SK-N-SH (cell line): ENCODE data around the gene ARHGDIG. TPM values are rescaled to one million over a fixed set of nuclear protein-coding genes. Genes with fewer than 3 reads are reported as not detected.

ENCODE experiments used
- CTCF ChIA-PET: fragments of 300-600, 350-600 bp; formaldehyde crosslinking; extraction: SDS; loops from one replicate; lab custom pipeline; 2021; lab: Yijun Ruan, JAX
- POLR2A ChIA-PET: fragments of 350-600 bp; sonication (Branson Sonifier 250); formaldehyde crosslinking; extraction: SDS; loops from one replicate; lab custom pipeline; 2020; ENCODE audit warnings: antibody characterized with exemption, inconsistent platforms; lab: Yijun Ruan, JAX
- DNase-seq: peaks from one replicate; pipeline ENCODE4 v3.0.0; 2012
- H2AFZ ChIP-seq: fragments of 200-600 bp; sonication (generic); 2 replicates; pipeline ENCODE4 v1.8.1; 2016; ENCODE audit warnings: antibody characterized with exemption, mild to moderate bottlenecking, low read depth
- H3F3A ChIP-seq: fragments of 200-600 bp; sonication (generic); replicated peaks from 2 replicates; pipeline ENCODE3; 2016; ENCODE audit warnings: antibody characterized with exemption, mild to moderate bottlenecking; ENCODE audit not compliant: insufficient read depth
- H3K27ac ChIP-seq, 2 experiments: fragments of 200-500 bp in 1 of 2; fragments of 200-600 bp in 1 of 2; sonication (Bioruptor generic) in 1 of 2; sonication (generic), shearing (Covaris generic) in 1 of 2; 2 replicates each; pipeline versions ENCODE4 v1.5.1 to v1.6.1; 2014 to 2016; ENCODE audit warnings: low read depth in 2 of 2, inconsistent platforms in 1 of 2, low read length in 1 of 2, mild to moderate bottlenecking in 1 of 2, mixed read lengths in 1 of 2
- H3K27me3 ChIP-seq: fragments of 200-600 bp; sonication (generic), shearing (Covaris generic); 2 replicates; pipeline ENCODE4 v1.6.1; 2016; ENCODE audit warnings: mixed run types; ENCODE audit not compliant: insufficient read depth
- H3K36me3 ChIP-seq, 2 experiments: fragments of 200-500 bp in 1 of 2; fragments of 200-600 bp in 1 of 2; sonication (Bioruptor generic) in 1 of 2; sonication (generic) in 1 of 2; replicated peaks in 1 of 2; 2 replicates each; pipeline versions ENCODE3 to v1.5.1; 2014 to 2016; ENCODE audit warnings: low read length in 1 of 2, mild to moderate bottlenecking in 1 of 2; ENCODE audit not compliant: insufficient read depth in 2 of 2, control insufficient read depth in 1 of 2
- H3K4me1 ChIP-seq, 2 experiments: fragments of 200-500 bp in 1 of 2; fragments of 200-600 bp in 1 of 2; sonication (Bioruptor generic) in 1 of 2; sonication (generic), shearing (Covaris generic) in 1 of 2; 2 replicates each; pipeline versions ENCODE4 v1.5.1 to v1.6.1; 2014 to 2016; ENCODE audit warnings: low read depth in 1 of 2, low read length in 1 of 2, mixed run types in 1 of 2; ENCODE audit not compliant: insufficient read depth in 2 of 2, control insufficient read depth in 1 of 2
- H3K4me2 ChIP-seq: fragments of 200-600 bp; sonication (generic), shearing (Covaris generic); 2 replicates; pipeline ENCODE4 v1.6.1; 2017; ENCODE audit warnings: mixed run types
- H3K4me3 ChIP-seq, 2 experiments: fragments of 200-500 bp in 1 of 2; fragments of 200-600 bp in 1 of 2; sonication (Bioruptor generic) in 1 of 2; sonication (generic), shearing (Covaris generic) in 1 of 2; 2 replicates each; pipeline versions ENCODE4 v1.5.1 to v1.8.1; 2014 to 2016; ENCODE audit warnings: low read depth in 2 of 2, inconsistent platforms in 1 of 2, low read length in 1 of 2, mild to moderate bottlenecking in 1 of 2, mixed read lengths in 1 of 2, moderate library complexity in 1 of 2
- H3K79me2 ChIP-seq: fragments of 200-600 bp; sonication (generic); 2 replicates; pipeline ENCODE4 v1.8.1; 2017; ENCODE audit warnings: mild to moderate bottlenecking; ENCODE audit not compliant: insufficient read depth
- H3K9ac ChIP-seq: fragments of 200-600 bp; sonication (generic); 2 replicates; pipeline ENCODE4 v1.6.1; 2017; ENCODE audit warnings: mixed run types
- H3K9me2 ChIP-seq: fragments of 200-600 bp; sonication (generic); 2 replicates; pipeline ENCODE4 v1.6.1; 2017; ENCODE audit warnings: mixed run types
- H3K9me3 ChIP-seq: fragments of 200-600 bp; sonication (generic); 2 replicates; pipeline ENCODE4 v1.6.1; 2017; ENCODE audit warnings: mixed run types, mild to moderate bottlenecking, moderate library complexity
- H4K20me1 ChIP-seq: fragments of 200-600 bp; sonication (generic); 2 replicates; pipeline ENCODE4 v1.6.1; 2017; ENCODE audit warnings: mild to moderate bottlenecking, mixed run types; ENCODE audit not compliant: insufficient read depth
- CHD2 ChIP-seq: fragments of 150-350 bp; IDR thresholded peaks from 2 replicates; pipeline ENCODE4 v1.6.1; 2018; ENCODE audit warnings: low read length; ENCODE audit not compliant: partially characterized antibody
- ELF1 ChIP-seq: IDR thresholded peaks from 2 replicates; pipeline ENCODE4 v1.4.0; 2012
- FOSL2 ChIP-seq: IDR thresholded peaks from 2 replicates; pipeline ENCODE4 v1.4.0; 2012; ENCODE audit warnings: low read depth, mild to moderate bottlenecking, moderate library complexity, borderline replicate concordance
- GABPA ChIP-seq: IDR thresholded peaks from 2 replicates; pipeline ENCODE4 v1.4.0; 2012; ENCODE audit warnings: low read depth, mild to moderate bottlenecking
- GATA2 ChIP-seq: sonication (generic); formaldehyde crosslinking; IDR thresholded peaks from 2 replicates; pipeline ENCODE4 v1.5.0; 2020; ENCODE audit warnings: mild to moderate bottlenecking, missing genetic modification reagents
- NFIC ChIP-seq: IDR thresholded peaks from 2 replicates; pipeline ENCODE4 v1.4.0; 2012; ENCODE audit warnings: borderline replicate concordance
- NRF1 ChIP-seq: IDR thresholded peaks from 2 replicates; pipeline ENCODE4 v1.6.1; 2012; ENCODE audit warnings: low read depth, mild to moderate bottlenecking, low read length
- POLR2AphosphoS5 ChIP-seq: IDR thresholded peaks from 2 replicates; pipeline ENCODE4 v1.6.1; 2012; ENCODE audit warnings: low read depth, low read length
- RAD21 ChIP-seq: IDR thresholded peaks from 2 replicates; pipeline ENCODE4 v1.6.1; 2012; ENCODE audit warnings: mild to moderate bottlenecking, low read length
- RXRA ChIP-seq: IDR thresholded peaks from 2 replicates; pipeline ENCODE4 v1.4.0; 2012; ENCODE audit warnings: low read depth, mild to moderate bottlenecking, borderline replicate concordance
- SIN3A ChIP-seq: IDR thresholded peaks from 2 replicates; pipeline ENCODE4 v1.6.1; 2012; ENCODE audit warnings: low read depth, mild to moderate bottlenecking, low read length, moderate library complexity, borderline replicate concordance
- TAF1 ChIP-seq: IDR thresholded peaks from 2 replicates; pipeline ENCODE4 v1.6.1; 2012; ENCODE audit warnings: low read depth, mild to moderate bottlenecking, low read length, moderate library complexity, borderline replicate concordance
- TCF12 ChIP-seq: IDR thresholded peaks from 2 replicates; pipeline ENCODE4 v1.4.0; 2012
- TEAD4 ChIP-seq: IDR thresholded peaks from 2 replicates; pipeline ENCODE4 v1.4.0; 2012; ENCODE audit warnings: mild to moderate bottlenecking, borderline replicate concordance; ENCODE audit not compliant: insufficient read depth
- YY1 ChIP-seq: IDR thresholded peaks from 2 replicates; pipeline ENCODE4 v1.4.0; 2012; ENCODE audit warnings: low read depth, mild to moderate bottlenecking
- WGBS: methylation state at CpG from one replicate; pipeline ENCODE4 v1.1.6; 2017; ENCODE audit warnings: low lambda C conversion rate; 5-methylcytosine and 5-hydroxymethylcytosine counted together
- polyA plus RNA-seq, 3 experiments: library from polyadenylated mRNA; depleted of rRNA; stranded (reverse); fragments of >200 nt; gene quantifications; 2 replicates each; pipeline ENCODE4 v1.2.3, GENCODE V29; 2012
- TF ChIP-seq, protein P1 (sequence below): IDR thresholded peaks from 2 replicates; pipeline ENCODE4 v1.4.0; 2012; ENCODE audit warnings: low read depth, borderline replicate concordance
- TF ChIP-seq, protein P2 (sequence below): IDR thresholded peaks from 2 replicates; pipeline ENCODE4; 2012
- TF ChIP-seq, protein P3 (sequence below): fragments of 150-350 bp; IDR thresholded peaks from 2 replicates; pipeline ENCODE4 v1.6.1; 2016; ENCODE audit warnings: mild to moderate bottlenecking, low read depth, low read length
- TF ChIP-seq, protein P4 (sequence below): IDR thresholded peaks from 2 replicates; pipeline ENCODE4 v1.4.0; 2012; ENCODE audit warnings: low read depth, borderline replicate concordance
- TF ChIP-seq, protein P5 (sequence below): fragments of 200-600 bp; sonication (generic); IDR thresholded peaks from 2 replicates; pipeline ENCODE4 v1.6.1; 2017; ENCODE audit warnings: antibody characterized with exemption, mild to moderate bottlenecking, moderate library complexity

Gene ARHGDIG
- polyA plus RNA-seq, 1 of the 3 experiments (the other 2 are of a cell fraction), result 4.8 TPM

DNA sequence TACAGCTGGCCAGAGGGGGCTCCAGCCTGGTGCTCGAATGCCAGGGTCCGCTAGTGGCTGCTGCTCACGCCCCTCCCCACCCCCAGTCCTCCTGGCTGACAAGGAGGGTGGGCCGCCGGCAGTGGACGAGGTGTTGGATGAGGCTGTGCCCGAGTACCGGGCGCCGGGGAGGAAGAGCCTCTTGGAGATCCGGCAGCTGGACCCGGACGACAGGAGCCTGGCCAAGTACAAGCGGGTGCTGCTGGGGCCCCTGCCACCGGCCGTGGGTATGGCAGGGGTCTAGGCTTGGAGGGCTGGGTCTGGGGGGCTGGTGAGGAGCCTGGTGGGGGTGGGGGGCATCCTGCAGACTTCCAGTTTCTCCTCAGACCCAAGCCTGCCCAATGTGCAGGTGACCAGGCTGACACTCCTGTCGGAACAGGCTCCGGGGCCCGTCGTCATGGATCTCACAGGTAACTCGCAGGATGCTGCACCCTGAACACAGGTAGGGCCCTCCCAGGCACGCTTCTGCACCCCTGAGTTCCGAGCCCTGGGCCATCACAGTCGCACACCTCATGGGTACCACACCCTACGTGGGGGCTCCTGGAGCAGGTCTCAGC, 1.4 kb downstream of the ARHGDIG start:
- Histone ChIP-seq H3K9ac (no peak overlapping the region), H3K4me3 (no peak overlapping the region), H3K79me2 (no peaks in the 10 kb centered on the region), H3K4me2 (no peak overlapping the region), H3K27me3 (no peaks in the 10 kb centered on the region), H3K9me3 (no peaks in the 10 kb centered on the region), H3K36me3 (peaks cover 0 to 6% of the 10 kb centered on the region in 2 experiments), H3K4me1 (peaks cover 0 to 3% of the 10 kb centered on the region in 2 experiments; a peak in 1 of 4 replicates), H4K20me1 (no peaks in the 10 kb centered on the region), H2AFZ (no peak overlapping the region), H3K27ac (no peak overlapping the region), H3F3A (peaks cover 3% of the 10 kb centered on the region), H3K9me2 (no peaks in the 10 kb centered on the region)
- WGBS, result 76% methylated on average over 13 of the region's 25 CpGs
- ChIA-PET POLR2A (no interaction called here), CTCF (interaction anchor here (0.9 kb wide), 1 partner anchor 70 kb away, joined by 3 read pairs; no protein-coding TSS in a partner anchor)
- TF ChIP-seq YY1 (no peak), CHD2 (no peak), TAF1 (no peak), SIN3A (no peak), NFIC (no peak), GATA2 (CRISPR knock-in tag) (no peak), FOSL2 (no peak), NRF1 (no peak), TCF12 (no peak)
- TF ChIP-seq, protein P1, sequence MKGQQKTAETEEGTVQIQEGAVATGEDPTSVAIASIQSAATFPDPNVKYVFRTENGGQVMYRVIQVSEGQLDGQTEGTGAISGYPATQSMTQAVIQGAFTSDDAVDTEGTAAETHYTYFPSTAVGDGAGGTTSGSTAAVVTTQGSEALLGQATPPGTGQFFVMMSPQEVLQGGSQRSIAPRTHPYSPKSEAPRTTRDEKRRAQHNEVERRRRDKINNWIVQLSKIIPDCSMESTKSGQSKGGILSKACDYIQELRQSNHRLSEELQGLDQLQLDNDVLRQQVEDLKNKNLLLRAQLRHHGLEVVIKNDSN, result no peak
- TF ChIP-seq, protein P2, sequence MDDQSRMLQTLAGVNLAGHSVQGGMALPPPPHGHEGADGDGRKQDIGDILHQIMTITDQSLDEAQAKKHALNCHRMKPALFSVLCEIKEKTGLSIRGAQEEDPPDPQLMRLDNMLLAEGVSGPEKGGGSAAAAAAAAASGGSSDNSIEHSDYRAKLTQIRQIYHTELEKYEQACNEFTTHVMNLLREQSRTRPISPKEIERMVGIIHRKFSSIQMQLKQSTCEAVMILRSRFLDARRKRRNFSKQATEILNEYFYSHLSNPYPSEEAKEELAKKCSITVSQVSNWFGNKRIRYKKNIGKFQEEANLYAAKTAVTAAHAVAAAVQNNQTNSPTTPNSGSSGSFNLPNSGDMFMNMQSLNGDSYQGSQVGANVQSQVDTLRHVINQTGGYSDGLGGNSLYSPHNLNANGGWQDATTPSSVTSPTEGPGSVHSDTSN, result no peak
- DNase-seq, result no peak

DNA sequence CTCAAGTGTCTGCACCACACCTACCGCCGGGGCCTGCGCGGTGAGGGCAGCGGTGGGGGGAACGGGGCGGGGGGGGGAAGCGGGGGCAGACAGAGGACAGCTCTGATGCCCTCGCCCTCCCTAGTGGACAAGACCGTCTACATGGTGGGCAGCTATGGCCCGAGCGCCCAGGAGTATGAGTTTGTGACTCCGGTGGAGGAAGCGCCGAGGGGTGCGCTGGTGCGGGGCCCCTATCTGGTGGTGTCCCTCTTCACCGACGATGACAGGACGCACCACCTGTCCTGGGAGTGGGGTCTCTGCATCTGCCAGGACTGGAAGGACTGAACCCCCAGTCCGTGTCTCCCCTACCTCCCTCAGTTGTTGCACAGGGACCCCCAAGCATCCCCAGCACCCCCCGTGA, 2.1 kb downstream of the ARHGDIG start:
- H3F3A ChIP-seq, result peaks cover 3% of the 10 kb centered on the region
- peaks cover 0 to 3% of the 10 kb centered on the region in 2 experiments; a peak in 1 of 4 replicates for H3K4me1 ChIP-seq
- TF ChIP-seq ELF1 (no peak), GABPA (no peak), RXRA (no peak), TEAD4 (no peak), RAD21 (no peak), CHD2 (no peak), NRF1 (no peak), POLR2AphosphoS5 (no peak), YY1 (no peak), GATA2 (CRISPR knock-in tag) (no peak)
- TF ChIP-seq, protein P3, sequence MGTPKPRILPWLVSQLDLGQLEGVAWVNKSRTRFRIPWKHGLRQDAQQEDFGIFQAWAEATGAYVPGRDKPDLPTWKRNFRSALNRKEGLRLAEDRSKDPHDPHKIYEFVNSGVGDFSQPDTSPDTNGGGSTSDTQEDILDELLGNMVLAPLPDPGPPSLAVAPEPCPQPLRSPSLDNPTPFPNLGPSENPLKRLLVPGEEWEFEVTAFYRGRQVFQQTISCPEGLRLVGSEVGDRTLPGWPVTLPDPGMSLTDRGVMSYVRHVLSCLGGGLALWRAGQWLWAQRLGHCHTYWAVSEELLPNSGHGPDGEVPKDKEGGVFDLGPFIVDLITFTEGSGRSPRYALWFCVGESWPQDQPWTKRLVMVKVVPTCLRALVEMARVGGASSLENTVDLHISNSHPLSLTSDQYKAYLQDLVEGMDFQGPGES, result no peak
- TF ChIP-seq, protein P4, sequence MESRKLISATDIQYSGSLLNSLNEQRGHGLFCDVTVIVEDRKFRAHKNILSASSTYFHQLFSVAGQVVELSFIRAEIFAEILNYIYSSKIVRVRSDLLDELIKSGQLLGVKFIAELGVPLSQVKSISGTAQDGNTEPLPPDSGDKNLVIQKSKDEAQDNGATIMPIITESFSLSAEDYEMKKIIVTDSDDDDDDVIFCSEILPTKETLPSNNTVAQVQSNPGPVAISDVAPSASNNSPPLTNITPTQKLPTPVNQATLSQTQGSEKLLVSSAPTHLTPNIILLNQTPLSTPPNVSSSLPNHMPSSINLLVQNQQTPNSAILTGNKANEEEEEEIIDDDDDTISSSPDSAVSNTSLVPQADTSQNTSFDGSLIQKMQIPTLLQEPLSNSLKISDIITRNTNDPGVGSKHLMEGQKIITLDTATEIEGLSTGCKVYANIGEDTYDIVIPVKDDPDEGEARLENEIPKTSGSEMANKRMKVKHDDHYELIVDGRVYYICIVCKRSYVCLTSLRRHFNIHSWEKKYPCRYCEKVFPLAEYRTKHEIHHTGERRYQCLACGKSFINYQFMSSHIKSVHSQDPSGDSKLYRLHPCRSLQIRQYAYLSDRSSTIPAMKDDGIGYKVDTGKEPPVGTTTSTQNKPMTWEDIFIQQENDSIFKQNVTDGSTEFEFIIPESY, result no peak
- TF ChIP-seq, protein P5, sequence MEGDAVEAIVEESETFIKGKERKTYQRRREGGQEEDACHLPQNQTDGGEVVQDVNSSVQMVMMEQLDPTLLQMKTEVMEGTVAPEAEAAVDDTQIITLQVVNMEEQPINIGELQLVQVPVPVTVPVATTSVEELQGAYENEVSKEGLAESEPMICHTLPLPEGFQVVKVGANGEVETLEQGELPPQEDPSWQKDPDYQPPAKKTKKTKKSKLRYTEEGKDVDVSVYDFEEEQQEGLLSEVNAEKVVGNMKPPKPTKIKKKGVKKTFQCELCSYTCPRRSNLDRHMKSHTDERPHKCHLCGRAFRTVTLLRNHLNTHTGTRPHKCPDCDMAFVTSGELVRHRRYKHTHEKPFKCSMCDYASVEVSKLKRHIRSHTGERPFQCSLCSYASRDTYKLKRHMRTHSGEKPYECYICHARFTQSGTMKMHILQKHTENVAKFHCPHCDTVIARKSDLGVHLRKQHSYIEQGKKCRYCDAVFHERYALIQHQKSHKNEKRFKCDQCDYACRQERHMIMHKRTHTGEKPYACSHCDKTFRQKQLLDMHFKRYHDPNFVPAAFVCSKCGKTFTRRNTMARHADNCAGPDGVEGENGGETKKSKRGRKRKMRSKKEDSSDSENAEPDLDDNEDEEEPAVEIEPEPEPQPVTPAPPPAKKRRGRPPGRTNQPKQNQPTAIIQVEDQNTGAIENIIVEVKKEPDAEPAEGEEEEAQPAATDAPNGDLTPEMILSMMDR, result no peak
- no peaks in the 10 kb centered on the region for H3K79me2 ChIP-seq
- WGBS, result 96% methylated on average over 17 of the region's 22 CpGs
- ChIA-PET POLR2A (no interaction called here), CTCF (no interaction called here)
- H3K27ac ChIP-seq, result no peak overlapping the region
- DNase-seq, result no peak
- H3K36me3 ChIP-seq, result peaks cover 0 to 6% of the 10 kb centered on the region in 2 experiments
- H3K4me2 ChIP-seq, result no peak overlapping the region
- no peaks in the 10 kb centered on the region for H3K9me3 ChIP-seq
- H3K9me2 ChIP-seq, result no peaks in the 10 kb centered on the region
- no peaks in the 10 kb centered on the region for H3K27me3 ChIP-seq
- H2AFZ ChIP-seq, result no peak overlapping the region
- no peaks in the 10 kb centered on the region for H4K20me1 ChIP-seq
- no peak overlapping the region for H3K4me3 ChIP-seq
- H3K9ac ChIP-seq, result no peak overlapping the region
